Esophagus squamous epithelium (tissue), 5 donors: ENCODE results near the gene RNF220. TPM values are rescaled to one million over a fixed set of nuclear protein-coding genes. Genes with fewer than 3 reads are reported as not detected.

Source experiments
- DNase-seq: peaks from one replicate; lab custom pipeline; 2025; lab: John Stamatoyannopoulos, UW
- H3K27ac ChIP-seq, 4 donors: fragments of 200-600 bp; sonication (generic); one replicate each; pipeline ENCODE4 v1.5.1; 2016 to 2019; ENCODE audit warnings: mild to moderate bottlenecking in 1 of 4
- H3K27me3 ChIP-seq, 4 donors: fragments of 200-600 bp; sonication (generic); 1 replicate in 3 of 4; 2 replicates in 1 of 4; pipeline versions ENCODE4 v1.5.1 to v1.6.0; 2017 to 2021; ENCODE audit warnings: antibody characterized with exemption in 1 of 4
- H3K36me3 ChIP-seq, 3 donors: fragments of 200-600 bp; sonication (generic); one replicate each; pipeline ENCODE4 v1.5.1; 2016 to 2019
- H3K4me1 ChIP-seq, 3 donors: fragments of 200-600 bp; sonication (generic); one replicate each; pipeline ENCODE4 v1.5.1; 2017 to 2019
- H3K4me3 ChIP-seq, 4 donors: fragments of 200-600 bp; sonication (generic); 1 replicate in 3 of 4; 2 replicates in 1 of 4; pipeline ENCODE4 v1.5.1; 2016 to 2019; ENCODE audit warnings: mild to moderate bottlenecking in 2 of 4, moderate library complexity in 1 of 4
- H3K9me3 ChIP-seq, 3 donors: fragments of 200-600 bp; sonication (generic); one replicate each; pipeline ENCODE4 v1.5.1; 2016 to 2019
- POLR2A ChIP-seq, 4 donors: fragments of 450-650 bp; IDR thresholded peaks; one replicate each; pipeline ENCODE4 v1.6.1; 2017; ENCODE audit warnings: antibody characterized with exemption in 4 of 4, mild to moderate bottlenecking in 4 of 4, moderate library complexity in 3 of 4
- WGBS, 2 donors: methylation state at CpG; one replicate each; pipeline ENCODE4 v1.1.5; 2018; 5-methylcytosine and 5-hydroxymethylcytosine counted together
- intact Hi-C: fragments of 100-400 bp; cut with DNase I; formaldehyde crosslinking; loops from one replicate; pipeline ENCODE4 v1.15.0; 2022
- total RNA-seq, 4 donors: library from RNA; depleted of rRNA; stranded (reverse); fragments of >200 nt; gene quantifications; one replicate each; pipeline ENCODE4 v1.1.0, GENCODE V29; 2016
- TF ChIP-seq, protein P1 (sequence below), 6 experiments: fragments of 450-650 bp in 4 of 6; fragments of 200-600 bp in 2 of 6; sonication (generic) in 2 of 6; IDR thresholded peaks; one replicate each; pipeline ENCODE4 v1.5.1; 2016 to 2019; ENCODE audit warnings: antibody characterized with exemption in 6 of 6, mild to moderate bottlenecking in 4 of 6, moderate library complexity in 4 of 6
- donor health status: DM: yes; HTN: yes; CAD: no.

Gene RNF220
- total RNA-seq, 4 donors from 2014 or later = 44.8 to 111 (median 60.3) TPM

- Histone ChIP-seq H3K4me1 (peaks cover 14 to 57% (median 25%) of the 10 kb centered on the region in 3 donors), H3K4me3 (peak overlapping the region; percentile 63 to 92 (median 78)), H3K27me3 (no peaks in the 10 kb centered on the region), H3K36me3 (no peaks in the 10 kb centered on the region), H3K9me3 (no peaks in the 10 kb centered on the region), H3K27ac (peak overlapping the region; percentile 95 to 98 (median 98))
- intact Hi-C loops = no loop called here
- TF ChIP-seq, protein P1, sequence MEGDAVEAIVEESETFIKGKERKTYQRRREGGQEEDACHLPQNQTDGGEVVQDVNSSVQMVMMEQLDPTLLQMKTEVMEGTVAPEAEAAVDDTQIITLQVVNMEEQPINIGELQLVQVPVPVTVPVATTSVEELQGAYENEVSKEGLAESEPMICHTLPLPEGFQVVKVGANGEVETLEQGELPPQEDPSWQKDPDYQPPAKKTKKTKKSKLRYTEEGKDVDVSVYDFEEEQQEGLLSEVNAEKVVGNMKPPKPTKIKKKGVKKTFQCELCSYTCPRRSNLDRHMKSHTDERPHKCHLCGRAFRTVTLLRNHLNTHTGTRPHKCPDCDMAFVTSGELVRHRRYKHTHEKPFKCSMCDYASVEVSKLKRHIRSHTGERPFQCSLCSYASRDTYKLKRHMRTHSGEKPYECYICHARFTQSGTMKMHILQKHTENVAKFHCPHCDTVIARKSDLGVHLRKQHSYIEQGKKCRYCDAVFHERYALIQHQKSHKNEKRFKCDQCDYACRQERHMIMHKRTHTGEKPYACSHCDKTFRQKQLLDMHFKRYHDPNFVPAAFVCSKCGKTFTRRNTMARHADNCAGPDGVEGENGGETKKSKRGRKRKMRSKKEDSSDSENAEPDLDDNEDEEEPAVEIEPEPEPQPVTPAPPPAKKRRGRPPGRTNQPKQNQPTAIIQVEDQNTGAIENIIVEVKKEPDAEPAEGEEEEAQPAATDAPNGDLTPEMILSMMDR (IDR thresholded peaks at IDR 0.05) = no peak
- TF ChIP-seq POLR2A (IDR thresholded peaks at IDR 0.05) = no peak
- 1% methylated on average over 14 to 15 of the region's 16 CpGs for WGBS, 2 donors
- DNase-seq = no peak
These were observed 268.6 kb downstream of the RNF220 start for GRCh38 chr1:44673675-44674112.

DNA sequence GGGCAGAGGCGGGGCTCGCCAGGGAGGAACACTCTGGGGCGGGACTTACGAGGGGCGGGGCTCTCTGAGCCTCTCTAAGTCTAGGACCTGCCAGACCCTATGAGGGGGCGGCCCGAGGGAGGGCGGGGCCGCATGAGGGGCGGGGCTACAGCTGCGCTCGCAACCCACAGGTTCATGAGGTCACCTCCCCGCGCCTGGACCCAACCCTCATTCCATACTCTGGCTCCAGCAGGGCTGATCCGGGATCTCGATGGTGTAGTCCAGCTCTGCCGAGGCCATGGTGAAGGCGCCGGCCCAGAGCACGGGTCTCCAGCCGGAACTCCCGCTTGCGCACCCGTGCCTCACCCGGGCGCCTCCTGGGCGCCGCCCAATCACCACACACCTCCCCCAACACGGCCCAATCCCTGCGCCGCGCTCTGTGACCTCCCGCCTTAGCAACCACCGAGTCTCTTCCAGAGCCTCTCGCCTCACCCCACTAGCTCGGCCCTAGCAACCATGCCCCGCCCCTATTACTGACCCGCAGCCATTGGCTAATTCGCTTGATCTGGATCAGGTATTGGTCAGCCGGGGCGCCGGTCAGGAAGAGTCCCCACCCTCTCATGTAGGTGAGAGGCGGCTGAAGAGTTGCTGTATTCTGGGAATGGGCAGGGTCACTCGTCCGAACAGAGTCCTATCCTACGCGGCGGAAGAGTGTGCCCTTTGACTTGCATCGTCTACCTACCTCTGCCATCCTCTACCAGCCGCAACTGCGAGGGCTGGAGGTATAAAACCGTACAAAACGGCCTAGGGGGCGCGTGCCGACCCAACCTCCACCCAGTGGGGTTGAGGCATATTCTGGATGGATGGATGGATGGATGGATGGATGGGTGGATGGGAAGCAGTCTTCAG is 269.3 kb downstream of the RNF220 start, which contains the start of the genes ARMH1 and TMEM53:
Gene ARMH1 (plus strand): TSS at position 602 of the 888 bp plus-strand sequence. CDS start 14,984 bp downstream, outside the sequence.
Gene TMEM53 (minus strand): TSS at position 369 of the 888 bp plus-strand sequence. CDS start 90 bp downstream, at position 279.
- intact Hi-C loops = no loop called here
- Histone ChIP-seq H3K27ac (peak within 1 kb of the TSS; percentile 95 to 98 (median 98)), H3K4me1 (peaks cover 14 to 57% (median 25%) of the 10 kb centered on the region in 3 donors), H3K4me3 (peak within 1 kb of the TSS; percentile 63 to 92 (median 78)), H3K36me3 (no peaks in the 10 kb centered on the region), H3K9me3 (no peaks in the 10 kb centered on the region), H3K27me3 (no peaks in the 10 kb centered on the region)
- peak; percentile 98 for DNase-seq
- TF ChIP-seq POLR2A (IDR thresholded peaks at IDR 0.05) = peak in 3 of 4 donors; percentile 38 to 61 (median 53)
- TF ChIP-seq, protein P1 (IDR thresholded peaks at IDR 0.05) = peak in 1 of 6 experiments; percentile 1
- 1 to 2% methylated on average over 18 to 32 of the region's 56 CpGs for WGBS, 2 donors

DNA sequence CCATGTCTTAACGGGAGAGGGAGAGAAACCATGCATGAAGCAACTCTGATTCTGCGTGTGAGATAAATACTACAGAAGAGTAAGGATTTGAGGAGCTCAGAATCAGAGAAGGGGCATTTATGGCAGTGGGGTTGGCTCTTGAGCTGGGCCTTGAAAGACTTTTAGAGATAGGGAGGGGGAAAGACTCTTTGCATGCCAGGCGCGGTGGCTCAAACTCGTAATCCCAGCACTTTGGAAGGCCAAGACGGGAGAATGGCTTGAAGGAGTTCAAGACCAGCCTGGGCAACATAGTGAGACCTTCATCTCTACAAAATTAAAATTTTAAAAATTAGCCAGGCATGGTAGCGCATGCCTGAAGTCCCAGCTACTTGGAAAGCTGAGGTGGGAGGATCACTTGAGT is 270.1 kb downstream of the RNF220 start:
- peak overlapping the region in 3 of 4 donors; percentile 97 to 98 (median 98) for H3K27ac ChIP-seq
- TF ChIP-seq, protein P1 (IDR thresholded peaks at IDR 0.05) = no peak
- TF ChIP-seq POLR2A (IDR thresholded peaks at IDR 0.05) = no peak
- 88 to 92% methylated on average over 6 to 7 of the region's 7 CpGs for WGBS, 2 donors
- peak overlapping the region in 3 of 4 donors; percentile 76 to 92 (median 81) for H3K4me3 ChIP-seq
- no peaks in the 10 kb centered on the region for H3K9me3 ChIP-seq
- peaks cover 14 to 57% (median 25%) of the 10 kb centered on the region in 3 donors for H3K4me1 ChIP-seq
- DNase-seq = no peak
- no peaks in the 10 kb centered on the region for H3K27me3 ChIP-seq
- intact Hi-C loops = no loop called here
- H3K36me3 ChIP-seq = no peaks in the 10 kb centered on the region

DNA sequence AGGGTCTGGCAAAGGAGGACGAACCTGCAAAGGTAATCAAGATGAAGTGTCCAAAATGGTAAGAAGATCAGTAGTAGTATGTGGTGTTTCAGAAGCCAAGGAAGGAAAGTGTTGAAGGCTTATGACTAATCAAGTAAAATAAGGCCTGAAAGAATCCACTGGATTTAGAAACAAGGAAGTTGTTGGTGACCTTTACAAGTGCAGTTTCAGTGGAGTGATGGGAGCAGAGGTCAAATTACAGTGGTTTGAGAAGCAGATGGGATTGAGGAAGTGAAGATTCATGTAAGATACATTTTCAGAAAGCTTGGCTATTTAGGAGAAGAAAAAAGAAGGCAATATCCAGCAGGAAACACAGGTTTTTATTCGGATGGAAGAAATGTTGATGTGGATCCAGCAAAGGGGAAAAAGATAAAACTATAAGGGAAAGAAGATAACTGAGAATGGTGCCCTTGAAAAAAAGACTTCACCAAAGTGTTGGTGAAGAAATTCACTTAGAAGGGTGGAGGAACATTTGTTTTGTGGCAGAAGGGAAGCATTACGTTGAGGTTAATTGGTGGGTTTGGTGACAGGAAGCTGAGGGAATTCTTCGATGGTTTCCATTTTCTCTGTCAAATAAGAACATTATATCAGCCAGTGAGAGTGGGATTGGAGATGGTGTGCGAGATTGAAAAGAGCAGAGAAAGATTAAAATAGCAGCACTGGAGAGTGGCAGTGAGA is 271.6 kb downstream of the RNF220 start:
- TF ChIP-seq, protein P1 (IDR thresholded peaks at IDR 0.05) = no peak
- TF ChIP-seq POLR2A (IDR thresholded peaks at IDR 0.05) = no peak
- H3K36me3 ChIP-seq = no peaks in the 10 kb centered on the region
- H3K27me3 ChIP-seq = peaks cover 0 to 3% (median 0%) of the 10 kb centered on the region in 4 donors
- DNase-seq = no peak
- H3K4me1 ChIP-seq = peaks cover 14 to 55% (median 25%) of the 10 kb centered on the region in 3 donors
- H3K4me3 ChIP-seq = no peak overlapping the region
- no peaks in the 10 kb centered on the region for H3K9me3 ChIP-seq
- H3K27ac ChIP-seq = peak overlapping the region in 3 of 4 donors; percentile 56 to 98 (median 98)
- 68 to 79% methylated on average over 5 of the region's 5 CpGs for WGBS, 2 donors
- intact Hi-C loops = no loop called here
